Stomach (tissue), 9 donors: ENCODE results near the gene AGPS. TPM values are rescaled to one million over a fixed set of nuclear protein-coding genes. Genes with fewer than 3 reads are reported as not detected.

Experiments
- DNase-seq, 2 donors: peaks; one replicate each; pipeline versions ENCODE4 v3.0.0 to v3.0.0-alpha.2; 2013 to 2019
- H3K27ac ChIP-seq, 5 donors: fragments of 200-600 bp in 4 of 5; sonication (generic) in 4 of 5; one replicate each; pipeline ENCODE4 v1.5.1; 2013 to 2019; ENCODE audit warnings: mild to moderate bottlenecking in 1 of 5, moderate library complexity in 1 of 5
- H3K27me3 ChIP-seq, 3 donors: fragments of 200-600 bp; sonication (generic); one replicate each; pipeline ENCODE4 v1.5.1; 2017 to 2019; ENCODE audit warnings: mixed run types in 1 of 3
- H3K36me3 ChIP-seq, 4 donors: fragments of 200-600 bp; sonication (generic); 1 replicate in 3 of 4; 2 replicates in 1 of 4; pipeline ENCODE4 v1.5.1; 2016 to 2019
- H3K4me1 ChIP-seq, 4 donors: fragments of 200-600 bp; sonication (generic); one replicate each; pipeline ENCODE4 v1.5.1; 2016 to 2019
- H3K4me3 ChIP-seq, 4 donors: fragments of 200-600 bp; sonication (generic) in 3 of 4; one replicate each; pipeline ENCODE4 v1.5.1; 2016 to 2019; ENCODE audit warnings: mild to moderate bottlenecking in 1 of 4
- H3K9me3 ChIP-seq, 4 donors: fragments of 200-600 bp; sonication (generic); one replicate each; pipeline ENCODE4 v1.5.1; 2016 to 2019
- CTCF ChIP-seq, 7 experiments: fragments of 450-650 bp in 4 of 7; fragments of 200-600 bp in 3 of 7; sonication (generic) in 3 of 7; IDR thresholded peaks; one replicate each; pipeline ENCODE4 v1.5.1; 2016 to 2019; ENCODE audit warnings: antibody characterized with exemption in 7 of 7, control low read depth in 2 of 7, mild to moderate bottlenecking in 1 of 7
- EP300 ChIP-seq: sonication (generic); formaldehyde crosslinking; IDR thresholded peaks from one replicate; pipeline ENCODE4 v1.6.1; 2017; ENCODE audit warnings: antibody characterized with exemption
- POLR2A ChIP-seq, 4 donors: fragments of 450-650 bp; IDR thresholded peaks; one replicate each; pipeline ENCODE4 v1.6.1; 2016; ENCODE audit warnings: antibody characterized with exemption in 4 of 4, control low read depth in 2 of 4, mild to moderate bottlenecking in 1 of 4, moderate library complexity in 1 of 4
- POLR2AphosphoS5 ChIP-seq, 3 donors: sonication (generic); formaldehyde crosslinking; IDR thresholded peaks; one replicate each; pipeline ENCODE4 v1.6.1; 2016; ENCODE audit warnings: antibody characterized with exemption in 3 of 3
- WGBS, 5 donors: extraction: QIAGEN DNeasy Blood & Tissue Kit in 3 of 5; methylation state at CpG; one replicate each; pipeline versions ENCODE4 v1.1.5 to v1.1.7; 2013 to 2018; 5-methylcytosine and 5-hydroxymethylcytosine counted together
- intact Hi-C: fragments of 100-400 bp; cut with DNase I; formaldehyde crosslinking; loops from one replicate; pipeline ENCODE4 v1.15.1; 2023; ENCODE audit warnings: low total_unique reads
- polyA plus RNA-seq, 3 donors: library from polyadenylated mRNA; stranded (reverse); fragments of 200-250 nt; gene quantifications; one replicate each; pipeline ENCODE4 v1.2.3, GENCODE V29; 2013
- total RNA-seq, 5 donors: library from RNA; depleted of rRNA; stranded (reverse); fragments of >200 nt; gene quantifications; one replicate each; pipeline versions ENCODE4 v1.1.0 to v1.2.3, GENCODE V29; 2014 to 2016
- donor health status: healthy with polysubstance abuse.
- donor health status: Bipolar disorder and iron deficiency.
- donor health status: healthy.

The AGPS gene
- total and polyA plus RNA-seq, 8 donors = 4.2 to 163 (median 26.4) TPM

GRCh38 chr2:177399376-177399775 is 6.8 kb downstream of the AGPS start:
- no peak overlapping the region for H3K4me3 ChIP-seq
- no peak overlapping the region for H3K27ac ChIP-seq
- no peak for DNase-seq
- TF ChIP-seq POLR2AphosphoS5 (IDR thresholded peaks at IDR 0.05) (no peak), EP300 (no peak), POLR2A (IDR thresholded peaks at IDR 0.05) (no peak), CTCF (IDR thresholded peaks at IDR 0.05) (no peak)
- 29 to 50% (median 33%) methylated on average over 1 of the region's 1 CpG for WGBS, 5 donors
- H3K9me3 ChIP-seq = no peaks in the 10 kb centered on the region
- peaks cover 4 to 86% (median 48%) of the 10 kb centered on the region in 4 donors for H3K4me1 ChIP-seq
- no peaks in the 10 kb centered on the region for H3K27me3 ChIP-seq
- H3K36me3 ChIP-seq = no peaks in the 10 kb centered on the region
- intact Hi-C loops = no loop called here

- intact Hi-C loops = no loop called here
- no peak for DNase-seq
- Histone ChIP-seq H3K4me3 (no peak overlapping the region), H3K27me3 (no peaks in the 10 kb centered on the region), H3K4me1 (peaks cover 13 to 86% (median 51%) of the 10 kb centered on the region in 4 donors), H3K9me3 (no peaks in the 10 kb centered on the region), H3K36me3 (no peaks in the 10 kb centered on the region), H3K27ac (no peak overlapping the region)
- WGBS, 5 donors = 75 to 88% (median 85%) methylated on average over 4 of the region's 4 CpGs
- TF ChIP-seq POLR2AphosphoS5 (IDR thresholded peaks at IDR 0.05) = no peak
These were observed 7.9 kb downstream of the AGPS start for GRCh38 chr2:177400337-177400923.

- Histone ChIP-seq H3K4me1 (peaks cover 13 to 72% (median 48%) of the 10 kb centered on the region in 4 donors), H3K27me3 (no peaks in the 10 kb centered on the region), H3K4me3 (no peak overlapping the region), H3K36me3 (no peaks in the 10 kb centered on the region), H3K9me3 (no peaks in the 10 kb centered on the region), H3K27ac (no peak overlapping the region)
- DNase-seq = no peak
- WGBS, 5 donors = 75 to 100% (median 86%) methylated on average over 1 of the region's 1 CpG
- intact Hi-C loops = no loop called here
- TF ChIP-seq CTCF (IDR thresholded peaks at IDR 0.05) (no peak), EP300 (no peak), POLR2AphosphoS5 (IDR thresholded peaks at IDR 0.05) (no peak), POLR2A (IDR thresholded peaks at IDR 0.05) (no peak)
These were observed 9.5 kb downstream of the AGPS start for GRCh38 chr2:177402096-177402495.

- 73 to 83% (median 80%) methylated on average over 6 of the region's 6 CpGs for WGBS, 5 donors
- TF ChIP-seq EP300 = no peak
- TF ChIP-seq POLR2A (IDR thresholded peaks at IDR 0.05) = no peak
- TF ChIP-seq POLR2AphosphoS5 (IDR thresholded peaks at IDR 0.05) = no peak
- TF ChIP-seq CTCF (IDR thresholded peaks at IDR 0.05) = no peak
- H3K4me3 ChIP-seq = no peak overlapping the region
- H3K27ac ChIP-seq = no peak overlapping the region
- peak in 1 of 2 donors; percentile 44 for DNase-seq
- peaks cover 13 to 56% (median 36%) of the 10 kb centered on the region in 4 donors for H3K4me1 ChIP-seq
- no peaks in the 10 kb centered on the region for H3K36me3 ChIP-seq
- no peaks in the 10 kb centered on the region for H3K27me3 ChIP-seq
- intact Hi-C loops = no loop called here
- H3K9me3 ChIP-seq = no peaks in the 10 kb centered on the region
These were observed 11.3 kb downstream of the AGPS start for GRCh38 chr2:177403838-177404237.

- Histone ChIP-seq H3K4me3 (no peak overlapping the region), H3K27me3 (no peaks in the 10 kb centered on the region), H3K9me3 (no peaks in the 10 kb centered on the region), H3K27ac (no peak overlapping the region), H3K36me3 (no peaks in the 10 kb centered on the region), H3K4me1 (peaks cover 13 to 55% (median 34%) of the 10 kb centered on the region in 4 donors)
- 63 to 78% (median 68%) methylated on average over 3 of the region's 3 CpGs for WGBS, 5 donors
- TF ChIP-seq EP300 (no peak), CTCF (IDR thresholded peaks at IDR 0.05) (no peak), POLR2AphosphoS5 (IDR thresholded peaks at IDR 0.05) (no peak), POLR2A (IDR thresholded peaks at IDR 0.05) (no peak)
- no peak for DNase-seq
- intact Hi-C loops = no loop called here
These were observed 11.7 kb downstream of the AGPS start for GRCh38 chr2:177404243-177404642.
